22Rv1 (cell line): ENCODE measurements around the gene ST3GAL2.

Source experiments
- CTCF ChIP-seq: fragments of 450-650 bp; IDR thresholded peaks from 2 replicates; pipeline ENCODE4 v1.5.1; 2017; ENCODE audit warnings: mild to moderate bottlenecking
- ZFX ChIP-seq: fragments of 450-650 bp; IDR thresholded peaks from 2 replicates; pipeline ENCODE4 v1.6.1; 2017; ENCODE audit warnings: antibody characterized with exemption, borderline replicate concordance

DNA sequence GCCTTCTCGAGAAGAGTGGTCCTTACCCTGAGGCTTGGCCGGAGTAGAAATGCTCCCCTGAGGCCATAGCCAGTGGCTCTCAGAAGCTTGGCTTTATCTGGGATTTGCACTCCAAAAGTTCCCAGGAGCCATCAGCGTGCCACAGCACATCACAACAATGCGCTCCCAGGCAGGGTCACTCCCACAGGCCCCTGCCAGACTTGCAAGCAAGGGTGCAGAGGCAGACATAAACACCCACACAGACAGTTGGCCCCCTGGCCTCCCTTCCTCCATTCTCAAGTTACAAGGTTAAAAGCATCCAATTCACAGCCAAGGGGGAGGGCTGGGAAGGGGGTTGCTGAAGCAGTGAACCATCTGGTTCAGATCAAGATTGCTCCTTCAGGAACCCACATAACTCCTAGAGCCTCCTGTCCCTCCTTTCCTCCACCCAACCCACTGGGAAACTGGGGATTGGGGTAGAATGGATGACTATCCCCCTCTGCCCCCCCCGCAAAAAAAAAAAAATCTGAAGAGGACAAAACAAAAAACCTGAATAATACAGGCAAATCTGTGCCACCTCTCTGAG lies 1.8 kb downstream of the ST3GAL2 start:
- TF ChIP-seq CTCF (no peak), ZFX (no peak)
